Measurements from ENCODE around the gene FNDC3B.

FNDC3B gene

DNA sequence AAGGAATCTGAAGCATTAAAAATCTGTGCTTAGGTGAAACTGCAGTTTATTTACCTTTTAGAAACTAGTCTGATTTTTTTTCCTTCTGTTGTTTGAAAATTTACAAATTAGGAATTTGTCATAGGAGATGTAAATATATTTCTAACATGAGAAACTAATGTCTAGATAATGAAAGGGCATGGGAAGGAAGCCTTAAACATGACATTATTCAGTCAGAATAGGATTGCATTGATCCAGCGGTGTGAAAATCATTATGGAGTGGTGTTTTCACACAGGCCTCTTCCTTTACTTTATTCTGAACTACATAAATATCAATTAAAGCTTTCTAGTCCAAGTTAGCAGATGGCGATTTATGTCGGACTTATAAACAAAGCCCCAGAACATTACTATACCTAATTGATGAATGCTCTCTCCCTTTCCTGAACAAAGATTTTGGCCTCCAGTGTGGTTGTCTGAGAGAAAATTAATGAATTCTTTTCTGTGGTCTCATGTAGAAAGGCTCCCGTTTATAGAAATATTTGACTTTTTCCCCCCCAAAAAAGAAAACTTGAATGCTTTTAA lies 37.9 kb downstream of the FNDC3B start:
- Histone ChIP-seq H3K36me3 (replicated peaks; ENCODE audit: low read depth, low read length) (no peaks in the 10 kb centered on the region), H3K9me3 (ENCODE audit: insufficient read depth, low read length) (no peaks in the 10 kb centered on the region), H3K27me3 (ENCODE audit: low read depth, low read length) (no peaks in the 10 kb centered on the region), H2AFZ (ENCODE audit: low read depth, low read length) (no peak overlapping the region), H3K4me2 (ENCODE audit: low read length) (no peak overlapping the region), H3K79me2 (ENCODE audit: low read length) (no peaks in the 10 kb centered on the region), H3K9ac (ENCODE audit: low read length) (no peak overlapping the region), H3K27ac (ENCODE audit: low read length) (no peak overlapping the region), H3K4me3 (ENCODE audit: low read length) (no peak overlapping the region), H4K20me1 (ENCODE audit: insufficient read depth, low read length) (peaks cover 17% of the 10 kb centered on the region; the same call in 1 of the 2 replicates), H3K4me1 (ENCODE audit: low read length) (no peaks in the 10 kb centered on the region)
- TF ChIP-seq, protein P1, sequence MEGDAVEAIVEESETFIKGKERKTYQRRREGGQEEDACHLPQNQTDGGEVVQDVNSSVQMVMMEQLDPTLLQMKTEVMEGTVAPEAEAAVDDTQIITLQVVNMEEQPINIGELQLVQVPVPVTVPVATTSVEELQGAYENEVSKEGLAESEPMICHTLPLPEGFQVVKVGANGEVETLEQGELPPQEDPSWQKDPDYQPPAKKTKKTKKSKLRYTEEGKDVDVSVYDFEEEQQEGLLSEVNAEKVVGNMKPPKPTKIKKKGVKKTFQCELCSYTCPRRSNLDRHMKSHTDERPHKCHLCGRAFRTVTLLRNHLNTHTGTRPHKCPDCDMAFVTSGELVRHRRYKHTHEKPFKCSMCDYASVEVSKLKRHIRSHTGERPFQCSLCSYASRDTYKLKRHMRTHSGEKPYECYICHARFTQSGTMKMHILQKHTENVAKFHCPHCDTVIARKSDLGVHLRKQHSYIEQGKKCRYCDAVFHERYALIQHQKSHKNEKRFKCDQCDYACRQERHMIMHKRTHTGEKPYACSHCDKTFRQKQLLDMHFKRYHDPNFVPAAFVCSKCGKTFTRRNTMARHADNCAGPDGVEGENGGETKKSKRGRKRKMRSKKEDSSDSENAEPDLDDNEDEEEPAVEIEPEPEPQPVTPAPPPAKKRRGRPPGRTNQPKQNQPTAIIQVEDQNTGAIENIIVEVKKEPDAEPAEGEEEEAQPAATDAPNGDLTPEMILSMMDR (IDR thresholded peaks at IDR 0.05; ENCODE audit: low read depth, low read length): no peak
- TF ChIP-seq EZH2phosphoT487 (IDR thresholded peaks at IDR 0.05; ENCODE audit: low read depth): no peak

DNA sequence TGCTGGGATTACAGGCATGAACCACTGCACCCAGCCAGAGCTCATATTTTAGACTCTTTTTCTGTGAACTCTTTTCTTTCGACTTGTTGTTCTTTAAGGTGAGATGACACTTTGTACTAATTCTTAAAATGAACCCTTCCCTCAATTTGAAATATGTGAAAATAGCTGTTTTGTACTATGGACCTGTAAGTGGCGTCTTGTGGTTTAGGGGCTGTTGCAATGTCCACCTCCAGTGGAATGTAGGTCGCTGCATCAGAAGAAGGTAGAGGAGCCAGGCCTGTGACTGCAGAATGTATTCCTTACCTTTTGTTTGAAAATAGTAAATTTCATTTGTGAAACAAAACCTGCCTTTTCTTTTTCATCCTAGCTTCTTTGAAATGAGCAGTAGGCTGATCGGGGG lies 38.9 kb downstream of the FNDC3B start:
- Histone ChIP-seq H4K20me1 (ENCODE audit: insufficient read depth, low read length) (peaks cover 15% of the 10 kb centered on the region; the same call in 1 of the 2 replicates), H3K4me1 (ENCODE audit: low read length) (no peaks in the 10 kb centered on the region), H2AFZ (ENCODE audit: low read depth, low read length) (no peak overlapping the region), H3K9ac (ENCODE audit: low read length) (no peak overlapping the region), H3K9me3 (ENCODE audit: insufficient read depth, low read length) (no peaks in the 10 kb centered on the region), H3K4me3 (ENCODE audit: low read length) (no peak overlapping the region), H3K4me2 (ENCODE audit: low read length) (no peak overlapping the region), H3K27me3 (ENCODE audit: low read depth, low read length) (no peaks in the 10 kb centered on the region), H3K36me3 (replicated peaks; ENCODE audit: low read depth, low read length) (no peaks in the 10 kb centered on the region), H3K27ac (ENCODE audit: low read length) (no peak overlapping the region), H3K79me2 (ENCODE audit: low read length) (no peaks in the 10 kb centered on the region)
- no peak for TF ChIP-seq EZH2phosphoT487 (IDR thresholded peaks at IDR 0.05; ENCODE audit: low read depth)
- TF ChIP-seq, protein P1 (IDR thresholded peaks at IDR 0.05; ENCODE audit: low read depth, low read length): no peak

DNA sequence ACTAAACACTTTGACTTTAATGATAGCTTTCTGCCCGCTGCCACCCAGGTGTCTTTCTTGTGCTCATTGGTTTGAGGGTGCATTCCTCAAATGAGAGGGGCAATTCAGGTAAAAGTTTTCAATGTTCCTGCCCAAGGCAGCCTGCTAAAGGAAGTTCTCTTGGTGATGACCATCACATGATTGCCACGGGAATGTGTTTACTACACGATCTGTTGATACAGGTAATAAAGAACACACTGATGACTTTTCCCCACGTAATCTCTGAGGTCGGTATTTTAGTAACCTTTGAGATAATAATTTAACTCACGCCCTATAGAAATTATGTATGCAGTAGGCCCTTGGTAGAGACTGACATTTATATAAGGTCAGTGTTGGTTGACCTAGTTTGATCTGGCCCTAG lies 39.3 kb downstream of the FNDC3B start:
- Histone ChIP-seq H3K4me2 (ENCODE audit: low read length) (no peak overlapping the region), H3K79me2 (ENCODE audit: low read length) (no peaks in the 10 kb centered on the region)
- TF ChIP-seq, protein P1 (IDR thresholded peaks at IDR 0.05; ENCODE audit: low read depth, low read length): no peak
- TF ChIP-seq EZH2phosphoT487 (IDR thresholded peaks at IDR 0.05; ENCODE audit: low read depth): no peak

DNA sequence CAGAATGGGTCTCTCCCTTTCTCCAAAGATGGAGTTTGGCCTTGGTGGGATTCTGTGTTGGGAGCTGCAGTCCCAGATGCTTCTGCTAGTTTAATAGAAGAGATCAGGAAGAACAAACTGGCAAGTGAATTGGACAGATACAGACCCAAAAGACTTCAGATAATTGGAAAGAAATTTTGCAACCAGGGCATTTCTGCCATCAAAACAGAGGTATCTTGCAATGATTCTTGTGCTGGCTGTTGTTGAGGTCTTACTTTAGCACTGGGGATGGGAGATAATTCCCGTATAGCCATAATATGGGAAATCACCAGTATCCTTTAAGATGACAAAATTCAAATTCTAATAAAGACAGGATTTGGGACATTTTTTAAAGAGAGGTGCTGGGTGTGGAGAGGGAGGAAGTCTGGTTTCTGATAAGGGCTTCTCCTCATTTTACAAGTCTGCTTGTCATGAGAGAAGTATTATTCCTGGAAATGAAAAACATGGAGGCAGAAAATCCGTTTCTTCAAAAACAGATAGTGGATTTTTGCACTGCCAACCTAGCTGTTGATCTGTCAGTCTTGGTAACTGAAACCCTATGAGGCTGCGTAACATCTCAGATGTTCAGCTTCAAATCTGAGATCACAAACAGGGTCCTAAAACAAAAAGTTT lies 40.1 kb downstream of the FNDC3B start:
- no peak overlapping the region for H3K27ac ChIP-seq (ENCODE audit: low read length)
- TF ChIP-seq, protein P1 (IDR thresholded peaks at IDR 0.05; ENCODE audit: low read depth, low read length): no peak
- no peak for TF ChIP-seq EZH2phosphoT487 (IDR thresholded peaks at IDR 0.05; ENCODE audit: low read depth)
- H3K79me2 ChIP-seq (ENCODE audit: low read length): no peaks in the 10 kb centered on the region
- H3K9me3 ChIP-seq (ENCODE audit: insufficient read depth, low read length): no peaks in the 10 kb centered on the region
- H3K4me2 ChIP-seq (ENCODE audit: low read length): no peak overlapping the region
- no peaks in the 10 kb centered on the region for H3K4me1 ChIP-seq (ENCODE audit: low read length)
- no peak overlapping the region for H3K9ac ChIP-seq (ENCODE audit: low read length)
- H3K27me3 ChIP-seq (ENCODE audit: low read depth, low read length): no peaks in the 10 kb centered on the region
- no peak overlapping the region for H2AFZ ChIP-seq (ENCODE audit: low read depth, low read length)
- H3K36me3 ChIP-seq (replicated peaks; ENCODE audit: low read depth, low read length): no peaks in the 10 kb centered on the region
- H3K4me3 ChIP-seq (ENCODE audit: low read length): no peak overlapping the region
- peaks cover 8% of the 10 kb centered on the region; the same call in 1 of the 2 replicates for H4K20me1 ChIP-seq (ENCODE audit: insufficient read depth, low read length)

More for the DNA sequence above, 39.3 kb downstream of the FNDC3B start:
- no peaks in the 10 kb centered on the region for H3K9me3 ChIP-seq (ENCODE audit: insufficient read depth, low read length)
- H2AFZ ChIP-seq (ENCODE audit: low read depth, low read length): no peak overlapping the region
- no peak overlapping the region for H3K9ac ChIP-seq (ENCODE audit: low read length)
- no peaks in the 10 kb centered on the region for H3K4me1 ChIP-seq (ENCODE audit: low read length)
- H3K27me3 ChIP-seq (ENCODE audit: low read depth, low read length): no peaks in the 10 kb centered on the region
- H3K27ac ChIP-seq (ENCODE audit: low read length): no peak overlapping the region
- no peaks in the 10 kb centered on the region for H3K36me3 ChIP-seq (replicated peaks; ENCODE audit: low read depth, low read length)
- peaks cover 13% of the 10 kb centered on the region; the same call in 1 of the 2 replicates for H4K20me1 ChIP-seq (ENCODE audit: insufficient read depth, low read length)
- no peak overlapping the region for H3K4me3 ChIP-seq (ENCODE audit: low read length)

Data from OCI-LY3 (cell line).